Thymus (tissue), 11 donors: ENCODE results near the gene SHISA5. TPM values are rescaled to one million over a fixed set of nuclear protein-coding genes. Genes with fewer than 3 reads are reported as not detected.

Experiments used
- DNase-seq, 9 donors: peaks; one replicate each; pipeline ENCODE4 v3.0.0-alpha.2; 2013; ENCODE audit warnings: low spot score in 9 of 9, low read depth in 6 of 9, missing footprints in 1 of 9
- H3K27ac ChIP-seq, 2 donors: one replicate each; pipeline ENCODE4 v1.5.1; 2013; ENCODE audit warnings: control low read depth in 1 of 2, low read depth in 1 of 2, low read length in 1 of 2, mild to moderate bottlenecking in 1 of 2, moderate library complexity in 1 of 2
- H3K27me3 ChIP-seq, 2 donors: one replicate each; pipeline ENCODE4 v1.5.1; 2013; ENCODE audit warnings: low read length in 1 of 2; ENCODE audit not compliant: control insufficient read depth in 2 of 2, insufficient read depth in 1 of 2
- H3K36me3 ChIP-seq, 2 donors: one replicate each; pipeline ENCODE4 v1.5.1; 2013; ENCODE audit warnings: low read length in 1 of 2, mild to moderate bottlenecking in 1 of 2, moderate library complexity in 1 of 2; ENCODE audit not compliant: control insufficient read depth in 2 of 2, insufficient read depth in 2 of 2
- H3K4me1 ChIP-seq, 2 donors: one replicate each; pipeline ENCODE4 v1.5.1; 2013; ENCODE audit warnings: low read length in 2 of 2; ENCODE audit not compliant: control insufficient read depth in 2 of 2, insufficient read depth in 2 of 2
- H3K4me3 ChIP-seq, 2 donors: one replicate each; pipeline ENCODE4 v1.5.1; 2013; ENCODE audit warnings: low read length in 2 of 2, control low read depth in 1 of 2, mild to moderate bottlenecking in 1 of 2
- H3K9me3 ChIP-seq, 2 donors: one replicate each; pipeline ENCODE4 v1.5.1; 2013; ENCODE audit warnings: low read length in 1 of 2, mild to moderate bottlenecking in 1 of 2; ENCODE audit not compliant: control insufficient read depth in 2 of 2, insufficient read depth in 1 of 2
- WGBS: extraction: QIAGEN DNeasy Blood & Tissue Kit; methylation state at CpG from one replicate; pipeline ENCODE4 v1.1.7; 2013; 5-methylcytosine and 5-hydroxymethylcytosine counted together
- polyA plus RNA-seq: library from polyadenylated mRNA; stranded (reverse); fragments of 200-250 nt; gene quantifications from one replicate; pipeline ENCODE4 v1.2.3, GENCODE V29; 2013
- total RNA-seq: library from RNA; stranded (reverse); fragments of 120-200 nt; gene quantifications from one replicate; pipeline ENCODE4 v1.2.4, GENCODE V29; 2013
- donor health status: healthy.

SHISA5 gene
- total and polyA plus RNA-seq, 2 donors: 104 to 115 TPM

- Histone ChIP-seq H3K27me3 (peaks cover 0 to 3% of the 10 kb centered on the region in 2 donors), H3K27ac (no peak overlapping the region), H3K36me3 (peaks cover 19 to 25% of the 10 kb centered on the region in 2 donors), H3K4me1 (peaks cover 6 to 35% of the 10 kb centered on the region in 2 donors), H3K4me3 (no peak overlapping the region), H3K9me3 (peaks cover 0 to 4% of the 10 kb centered on the region in 2 donors)
- whole genome bisulfite sequencing: 97% methylated on average over 4 of the region's 4 CpGs
- DNase-seq: no peak
Observed at GRCh38 chr3:48435223-48435595, 68.8 kb downstream of the SHISA5 start.

DNA sequence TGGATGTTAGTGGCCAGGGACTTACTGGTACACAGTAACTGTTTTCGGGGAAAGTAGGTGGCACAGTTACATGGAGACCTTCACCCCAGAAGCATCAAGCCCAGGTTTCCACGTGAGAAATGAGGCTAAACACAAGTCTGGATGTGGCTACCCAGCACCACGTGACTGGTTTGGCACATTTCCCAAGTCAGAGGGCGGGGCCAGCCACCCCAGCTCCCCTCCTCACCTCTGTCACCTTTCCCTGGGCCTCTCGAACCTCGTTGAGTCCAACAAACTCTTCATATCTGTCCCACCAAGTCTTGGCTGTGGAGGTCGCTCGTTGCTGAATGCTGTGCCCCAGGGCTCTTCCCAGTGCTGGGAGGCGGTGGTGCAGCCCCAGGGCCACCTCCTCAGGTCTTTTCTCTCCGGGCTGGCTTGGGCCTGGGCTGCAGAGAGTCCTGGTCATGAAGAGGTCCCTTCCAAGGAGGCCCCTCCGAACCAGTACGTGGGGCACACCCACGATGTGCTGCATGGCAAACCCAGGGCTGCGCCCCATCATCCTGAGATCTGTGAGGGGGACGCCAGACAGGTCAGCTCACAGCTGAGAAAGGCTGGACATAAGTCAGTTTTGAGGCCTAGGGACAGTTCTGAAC, 69.3 kb downstream of the SHISA5 start:
- WGBS: 86% methylated on average over 15 of the region's 15 CpGs
- H3K27me3 ChIP-seq: peaks cover 0 to 8% of the 10 kb centered on the region in 2 donors
- peaks cover 19 to 25% of the 10 kb centered on the region in 2 donors for H3K36me3 ChIP-seq
- peaks cover 0 to 6% of the 10 kb centered on the region in 2 donors for H3K9me3 ChIP-seq
- no peak overlapping the region for H3K4me3 ChIP-seq
- peaks cover 10 to 40% of the 10 kb centered on the region in 2 donors for H3K4me1 ChIP-seq
- DNase-seq: no peak
- no peak overlapping the region for H3K27ac ChIP-seq

DNA sequence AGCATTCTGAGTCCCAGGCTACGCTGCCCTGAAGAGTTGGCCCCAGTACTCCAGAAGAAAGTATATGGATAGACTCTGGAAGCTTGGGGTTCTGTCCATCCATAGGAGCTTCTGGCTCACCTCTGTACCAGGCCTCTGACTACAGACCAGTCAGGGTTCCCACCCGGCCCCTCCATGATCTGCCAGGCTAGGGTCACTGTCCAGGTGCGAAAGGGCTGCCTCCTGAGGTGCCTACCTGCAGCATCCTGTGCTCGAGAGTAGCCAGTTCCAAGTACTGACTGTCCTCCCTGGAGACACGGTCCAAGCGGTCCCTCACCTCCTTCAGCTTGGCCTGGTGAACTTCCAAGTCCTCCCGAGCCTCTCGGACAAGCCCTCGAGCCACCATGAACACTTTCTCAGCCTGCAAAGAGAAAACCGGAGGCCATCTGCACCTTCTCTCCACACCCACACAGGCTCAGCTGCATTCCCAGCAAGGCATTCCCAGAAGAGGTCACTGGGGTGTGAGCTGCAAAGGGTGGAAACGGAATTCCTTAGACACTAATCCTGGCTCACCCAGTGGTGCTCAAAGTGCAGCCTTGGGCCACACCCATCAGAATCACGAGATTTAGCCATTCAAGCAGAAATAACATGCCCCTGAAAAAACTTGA, 70.4 kb downstream of the SHISA5 start:
- no peak overlapping the region for H3K4me3 ChIP-seq
- peaks cover 0 to 17% of the 10 kb centered on the region in 2 donors for H3K27me3 ChIP-seq
- peaks cover 0 to 6% of the 10 kb centered on the region in 2 donors for H3K9me3 ChIP-seq
- WGBS: 94% methylated on average over 12 of the region's 12 CpGs
- no peak overlapping the region for H3K27ac ChIP-seq
- DNase-seq: no peak
- H3K36me3 ChIP-seq: peaks cover 19 to 25% of the 10 kb centered on the region in 2 donors
- H3K4me1 ChIP-seq: peaks cover 7 to 35% of the 10 kb centered on the region in 2 donors

- H3K27me3 ChIP-seq: peaks cover 4 to 26% of the 10 kb centered on the region in 2 donors
- peaks cover 0 to 6% of the 10 kb centered on the region in 2 donors for H3K9me3 ChIP-seq
- 96% methylated on average over 16 of the region's 16 CpGs for WGBS
- H3K4me1 ChIP-seq: peaks cover 9 to 35% of the 10 kb centered on the region in 2 donors
- DNase-seq: no peak
- H3K4me3 ChIP-seq: no peak overlapping the region
- peak overlapping the region; percentile 19 to 22 for H3K27ac ChIP-seq
- peaks cover 19 to 25% of the 10 kb centered on the region in 2 donors for H3K36me3 ChIP-seq
Observed at GRCh38 chr3:48432411-48433371, 71.3 kb downstream of the SHISA5 start.

GRCh38 chr3:48431224-48432029, 72.5 kb downstream of the SHISA5 start:
- H3K4me3 ChIP-seq: no peak overlapping the region
- peaks cover 9 to 32% of the 10 kb centered on the region in 2 donors for H3K4me1 ChIP-seq
- H3K9me3 ChIP-seq: peaks cover 0 to 6% of the 10 kb centered on the region in 2 donors
- peak overlapping the region in 1 of 2 donors; percentile 69 for H3K27ac ChIP-seq
- 95% methylated on average over 8 of the region's 8 CpGs for WGBS
- H3K36me3 ChIP-seq: peaks cover 19 to 25% of the 10 kb centered on the region in 2 donors
- DNase-seq: no peak
- peaks cover 4 to 39% of the 10 kb centered on the region in 2 donors for H3K27me3 ChIP-seq

- 97% methylated on average over 1 of the region's 1 CpG for WGBS
- H3K4me3 ChIP-seq: no peak overlapping the region
- H3K27ac ChIP-seq: peak overlapping the region in 1 of 2 donors; percentile 69
- peaks cover 19 to 25% of the 10 kb centered on the region in 2 donors for H3K36me3 ChIP-seq
- H3K4me1 ChIP-seq: peaks cover 9 to 25% of the 10 kb centered on the region in 2 donors
- no peak for DNase-seq
- H3K27me3 ChIP-seq: peaks cover 4 to 44% of the 10 kb centered on the region in 2 donors
- H3K9me3 ChIP-seq: peaks cover 0 to 6% of the 10 kb centered on the region in 2 donors
Observed at GRCh38 chr3:48430708-48431101, 73.3 kb downstream of the SHISA5 start.

- WGBS: 14% methylated on average over 15 of the region's 15 CpGs
- H3K4me1 ChIP-seq: peaks cover 9 to 26% of the 10 kb centered on the region in 2 donors
Observed at GRCh38 chr3:48429960-48430707, 73.8 kb downstream of the SHISA5 start, which contains the start of gene PLXNB1. TSS of gene PLXNB1 (minus strand) at chr3:48430086. CDS start at chr3:48424611, 5,475 bp downstream.

More at GRCh38 chr3:48429960-48430707, 73.8 kb downstream of the SHISA5 start, which contains the start of gene PLXNB1:
- H3K27me3 ChIP-seq: peaks cover 4 to 44% of the 10 kb centered on the region in 2 donors
- H3K36me3 ChIP-seq: peaks cover 19 to 25% of the 10 kb centered on the region in 2 donors
- H3K27ac ChIP-seq: peak within 1 kb of the TSS in 1 of 2 donors; percentile 69
- H3K4me3 ChIP-seq: peak within 1 kb of the TSS; percentile 50 to 79
- peaks cover 0 to 6% of the 10 kb centered on the region in 2 donors for H3K9me3 ChIP-seq
- peak in 4 of 9 donors; percentile 23 to 61 (median 34) for DNase-seq
